Neural cell (in vitro differentiated cells): Measurements from ENCODE around the gene BANP.

Experiments
- CTCF ChIP-seq: fragments of 450-650 bp; IDR thresholded peaks from 2 replicates; pipeline ENCODE4 v1.5.1; 2014; ENCODE audit warnings: antibody characterized with exemption, mild to moderate bottlenecking, moderate library complexity; ENCODE audit not compliant: poor library complexity, severe bottlenecking
- EZH2 ChIP-seq: fragments of 200-600, 300-800 bp; shearing (Covaris generic), sonication (generic); IDR thresholded peaks from 2 replicates; pipeline ENCODE4 v1.6.1; 2014; ENCODE audit warnings: antibody characterized with exemption, low read length, borderline replicate concordance, mild to moderate bottlenecking; ENCODE audit not compliant: insufficient read depth, poor library complexity, severe bottlenecking
- POLR2AphosphoS5 ChIP-seq: IDR thresholded peaks from 2 replicates; pipeline ENCODE4 v1.6.1; 2012

GRCh38 chr16:87947356-87948118 lies 3.7 kb upstream of the BANP start:
- TF ChIP-seq CTCF = no peak
- no peak for TF ChIP-seq POLR2AphosphoS5
- TF ChIP-seq EZH2 = no peak
